BJ (cell line): ENCODE data around the gene IGF2BP3. TPM values are rescaled to one million over a fixed set of nuclear protein-coding genes. Genes with fewer than 3 reads are reported as not detected.
A peak's percentile ranks its signal among the peaks of the same experiment; 100 is the strongest.

Source experiments
- CTCF ChIA-PET: fragments of 350-600 bp; formaldehyde crosslinking; extraction: SDS; loops from one replicate; lab custom pipeline; 2021; ENCODE audit warnings: antibody characterized with exemption, inconsistent platforms; lab: Yijun Ruan, JAX
- POLR2A ChIA-PET: fragments of 300-600 bp; sonication (Branson Sonifier 250); formaldehyde crosslinking; extraction: SDS; loops from one replicate; lab custom pipeline; 2021; ENCODE audit warnings: antibody characterized with exemption; lab: Charles Lee
- DNase-seq: peaks from one replicate; pipeline ENCODE4 v3.0.0-alpha.2; 2011; ENCODE audit warnings: low read depth
- H3K27me3 ChIP-seq: 2 replicates; pipeline ENCODE4 v1.6.0; 2011; ENCODE audit warnings: low read length; ENCODE audit not compliant: control insufficient read depth, insufficient read depth
- H3K36me3 ChIP-seq: 2 replicates; pipeline ENCODE4 v1.5.1; 2011; ENCODE audit warnings: low read length; ENCODE audit not compliant: control insufficient read depth, insufficient read depth
- H3K4me3 ChIP-seq: 2 replicates; pipeline ENCODE4 v1.5.1; 2011; ENCODE audit warnings: low read depth, mild to moderate bottlenecking, control low read depth, low read length
- CTCF ChIP-seq: IDR thresholded peaks from 2 replicates; pipeline ENCODE4 v1.5.1; 2011; ENCODE audit warnings: low read depth, mild to moderate bottlenecking, control low read depth, inconsistent platforms, low read length, moderate library complexity; ENCODE audit not compliant: insufficient read depth
- polyA plus RNA-seq: library from polyadenylated mRNA; depleted of rRNA; stranded (reverse); fragments of >200 nt; gene quantifications from 2 replicates; pipeline ENCODE4 v1.2.3, GENCODE V29; 2011

Gene IGF2BP3
- polyA plus RNA-seq, 1 experiment = 14.4 TPM

- no peak for TF ChIP-seq CTCF
- POLR2A ChIA-PET = no interaction called here
- no peak for DNase-seq
- CTCF ChIA-PET = no interaction called here
- Histone ChIP-seq H3K27me3 (peaks cover 17% of the 10 kb centered on the region), H3K4me3 (no peak overlapping the region), H3K36me3 (no peaks in the 10 kb centered on the region)
Measured at GRCh38 chr7:23477962-23478866, 7.9 kb upstream of the IGF2BP3 start.

GRCh38 chr7:23477157-23477499, 6.8 kb upstream of the IGF2BP3 start:
- no peak for DNase-seq
- POLR2A ChIA-PET = no interaction called here
- H3K36me3 ChIP-seq = no peaks in the 10 kb centered on the region
- CTCF ChIA-PET = no interaction called here
- H3K27me3 ChIP-seq = peaks cover 17% of the 10 kb centered on the region
- H3K4me3 ChIP-seq = no peak overlapping the region
- no peak for TF ChIP-seq CTCF

DNA sequence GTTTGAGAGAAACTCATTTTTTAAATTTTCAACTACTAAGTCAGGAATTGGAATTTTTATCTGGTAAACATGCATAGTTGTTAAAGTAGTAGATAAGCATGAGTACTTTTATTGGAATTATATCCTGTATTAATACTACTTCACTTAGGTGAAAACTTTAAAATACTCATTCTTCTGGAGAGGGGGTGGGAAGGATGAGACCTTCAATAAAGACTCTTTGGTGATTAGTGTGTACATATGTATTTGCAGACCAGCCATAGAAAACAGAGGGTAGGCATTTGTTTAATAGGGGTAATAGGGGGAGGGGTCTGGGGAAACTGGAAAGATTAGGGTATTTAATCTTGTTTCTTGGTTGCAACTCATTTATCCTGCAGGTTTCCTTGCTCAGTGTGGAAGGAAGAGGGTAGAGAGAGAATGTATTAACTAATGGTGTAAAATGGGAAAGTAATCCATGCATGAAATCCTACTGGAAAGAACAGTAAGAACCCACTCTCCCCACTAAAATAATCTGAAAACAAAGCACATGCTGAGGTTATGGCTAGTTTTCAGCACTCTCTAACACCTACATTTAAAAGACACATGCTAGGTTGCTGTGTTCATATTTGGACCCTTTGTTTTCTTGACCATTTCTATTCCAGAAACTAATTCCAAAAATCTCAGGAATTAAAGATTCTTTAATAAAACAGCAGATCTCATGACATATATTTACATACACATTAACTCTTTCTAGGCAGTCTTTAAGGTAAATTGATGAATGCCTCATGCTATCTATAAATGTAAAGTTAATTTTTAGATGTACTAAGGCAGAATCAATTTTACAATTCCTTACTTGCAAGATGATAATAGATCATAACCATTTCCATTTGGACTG, 6.2 kb upstream of the IGF2BP3 start:
- Histone ChIP-seq H3K27me3 (peaks cover 15% of the 10 kb centered on the region), H3K36me3 (no peaks in the 10 kb centered on the region), H3K4me3 (no peak overlapping the region)
- ChIA-PET POLR2A (no interaction called here), CTCF (no interaction called here)
- no peak for DNase-seq
- no peak for TF ChIP-seq CTCF

DNA sequence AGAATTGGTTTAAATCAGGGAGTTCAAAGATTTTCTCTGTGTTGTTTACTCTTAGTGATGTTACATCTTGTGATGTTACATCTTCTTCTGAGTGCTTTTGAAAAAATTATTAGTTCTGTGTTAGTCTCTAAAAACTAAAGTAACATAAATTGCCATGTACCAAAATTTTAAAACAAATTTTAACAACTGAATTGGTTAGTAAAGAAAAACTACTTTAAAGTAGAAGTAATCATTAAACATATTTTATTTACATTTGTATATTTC, 5.2 kb upstream of the IGF2BP3 start:
- H3K4me3 ChIP-seq = no peak overlapping the region
- CTCF ChIA-PET = no interaction called here
- H3K27me3 ChIP-seq = peaks cover 16% of the 10 kb centered on the region
- no peaks in the 10 kb centered on the region for H3K36me3 ChIP-seq
- no peak for DNase-seq
- no peak for TF ChIP-seq CTCF
- POLR2A ChIA-PET = no interaction called here

GRCh38 chr7:23474829-23475575, 4.7 kb upstream of the IGF2BP3 start:
- TF ChIP-seq CTCF = no peak
- H3K4me3 ChIP-seq = 0 out of 2 replicates have a peak overlapping the region, but pooled peaks have one; percentile 42
- no peaks in the 10 kb centered on the region for H3K36me3 ChIP-seq
- ChIA-PET POLR2A (no interaction called here), CTCF (no interaction called here)
- peaks cover 17% of the 10 kb centered on the region for H3K27me3 ChIP-seq
- no peak for DNase-seq
